Mucosa of descending colon (tissue), 3 donors: ENCODE data around the gene SLIT3. TPM values are rescaled to one million over a fixed set of nuclear protein-coding genes. Genes with fewer than 3 reads are reported as not detected.

ENCODE experiments used
- ATAC-seq: fragments of 200-7000 bp; cut with Tn5 transposase; one replicate; pipeline ENCODE4 v1.9.1; 2020; ENCODE audit warnings: mild to moderate bottlenecking, moderate library complexity
- DNase-seq, 3 donors: peaks; one replicate each; pipeline ENCODE4 v3.0.0-alpha.2; 2020
- H3K36me3 ChIP-seq: fragments of 200-600 bp; one replicate; pipeline ENCODE4 v1.8.0; 2021; ENCODE audit warnings: low read depth, mild to moderate bottlenecking
- H3K4me1 ChIP-seq: fragments of 200-600 bp; one replicate; pipeline ENCODE4 v1.8.0; 2021; ENCODE audit warnings: low read depth, mild to moderate bottlenecking
- H3K4me3 ChIP-seq: fragments of 200-600 bp; one replicate; pipeline ENCODE4 v1.8.0; 2021; ENCODE audit warnings: mild to moderate bottlenecking
- H3K9me3 ChIP-seq: fragments of 200-600 bp; one replicate; pipeline ENCODE4 v1.8.0; 2021; ENCODE audit warnings: mild to moderate bottlenecking
- CTCF ChIP-seq: fragments of 200-600 bp; IDR thresholded peaks from one replicate; pipeline ENCODE4 v1.8.0; 2022; ENCODE audit warnings: antibody characterized with exemption, mild to moderate bottlenecking
- intact Hi-C, 2 donors: fragments of 100-400 bp; cut with DNase I in 1 of 2; cut with micrococcal nuclease in 1 of 2; formaldehyde crosslinking; loops; one replicate each; pipeline versions ENCODE4 v1.11.0 to v1.11.1; 2022; cut with DNase I, micrococcal nuclease
- total RNA-seq, 3 donors: library from RNA; stranded (reverse); fragmentation: NEBNext Ultra II Directional in 2 of 3; extraction: Animal tissue kit (Norgen Biotek cat#: 25700) in 2 of 3; gene quantifications; one replicate each; pipeline versions ENCODE4 v1.2.1 to v1.2.4, GENCODE V29; 2021 to 2023
- donor health status: DM: no; HTN: no; CAD: no; lungs with moderate emphysema.
- donor health status: DM: no; HTN: no; CAD: no.
- donor health status: DM: no; HTN: yes; CAD: no.

The SLIT3 gene
- total RNA-seq, 3 donors from 2014 or later: 4.2 to 25.5 (median 16.1) TPM

- no peak for TF ChIP-seq CTCF
- Histone ChIP-seq H3K4me1 (no peaks in the 10 kb centered on the region), H3K36me3 (no peaks in the 10 kb centered on the region), H3K9me3 (no peaks in the 10 kb centered on the region), H3K4me3 (no peak overlapping the region)
- intact Hi-C loops: no loop called here
- DNase-seq (no peak), ATAC-seq (no peak)
These were observed 416.9 kb downstream of the SLIT3 start for GRCh38 chr5:168883991-168884390.

DNA sequence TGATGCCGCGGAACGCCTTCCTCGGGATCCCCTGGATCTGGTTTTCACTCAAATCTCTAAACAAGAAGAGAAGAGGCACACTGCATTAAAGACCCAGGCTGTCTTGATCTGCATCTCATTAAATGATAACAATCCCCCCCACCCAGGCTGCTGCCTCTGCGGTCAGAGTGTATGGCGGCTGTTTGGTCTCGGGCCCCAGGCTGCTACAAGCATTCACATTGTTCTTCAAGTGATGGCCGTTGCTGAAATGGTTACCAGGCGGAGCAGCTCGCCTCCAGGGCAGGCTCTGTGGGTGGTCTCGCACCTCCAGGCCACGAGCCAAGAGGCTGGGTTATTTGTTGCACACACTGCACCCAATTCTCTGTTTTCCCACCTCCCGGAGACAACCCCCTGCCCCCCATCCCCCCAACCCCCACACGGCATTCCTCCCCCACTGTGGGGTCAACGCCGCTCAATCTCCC, 417.6 kb downstream of the SLIT3 start:
- intact Hi-C loops: no loop called here

GRCh38 chr5:168882283-168882682, 418.7 kb downstream of the SLIT3 start:
- no peak for DNase-seq
- ATAC-seq: no peak
- no peak for TF ChIP-seq CTCF
- Histone ChIP-seq H3K4me1 (no peaks in the 10 kb centered on the region), H3K4me3 (no peak overlapping the region), H3K9me3 (no peaks in the 10 kb centered on the region), H3K36me3 (no peaks in the 10 kb centered on the region)
- intact Hi-C loops: no loop called here

More for the DNA sequence above, 417.6 kb downstream of the SLIT3 start:
- Histone ChIP-seq H3K9me3 (no peaks in the 10 kb centered on the region), H3K4me3 (no peak overlapping the region), H3K4me1 (no peaks in the 10 kb centered on the region), H3K36me3 (no peaks in the 10 kb centered on the region)
- no peak for TF ChIP-seq CTCF
- ATAC-seq (no peak), DNase-seq (no peak)

GRCh38 chr5:168881427-168882149, 419.4 kb downstream of the SLIT3 start:
- Histone ChIP-seq H3K4me3 (no peak overlapping the region), H3K9me3 (no peaks in the 10 kb centered on the region), H3K36me3 (no peaks in the 10 kb centered on the region), H3K4me1 (no peaks in the 10 kb centered on the region)
- intact Hi-C loops: no loop called here
- no peak for TF ChIP-seq CTCF
- no peak for ATAC-seq
- DNase-seq: no peak

DNA sequence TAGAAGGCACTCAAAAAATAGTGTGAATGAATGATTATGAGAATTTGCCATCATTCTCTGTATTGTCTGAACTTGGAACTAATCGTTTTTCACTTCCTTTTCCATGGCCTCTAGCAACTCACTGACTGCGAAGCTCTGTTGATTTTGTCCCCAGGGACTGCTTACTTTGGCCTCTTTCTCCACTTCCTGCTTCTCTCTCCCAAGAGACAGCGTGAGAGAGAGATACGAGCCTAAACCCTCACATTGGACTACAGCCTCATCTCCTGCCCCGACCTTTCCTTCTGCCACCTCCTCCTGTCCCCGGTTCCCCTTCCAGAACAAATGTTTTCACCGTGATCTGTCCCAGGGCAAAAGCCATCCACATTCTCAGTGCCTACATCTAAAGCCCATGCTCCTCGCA, 421.0 kb downstream of the SLIT3 start:
- ATAC-seq (peak; percentile 30), DNase-seq (no peak)
- no peak overlapping the region for H3K4me3 ChIP-seq
- H3K4me1 ChIP-seq: no peaks in the 10 kb centered on the region
- no peak for TF ChIP-seq CTCF
- H3K9me3 ChIP-seq: no peaks in the 10 kb centered on the region
- intact Hi-C loops: no loop called here
- H3K36me3 ChIP-seq: no peaks in the 10 kb centered on the region
